Measurements from ENCODE around the gene PTPRG.

PTPRG gene

DNA sequence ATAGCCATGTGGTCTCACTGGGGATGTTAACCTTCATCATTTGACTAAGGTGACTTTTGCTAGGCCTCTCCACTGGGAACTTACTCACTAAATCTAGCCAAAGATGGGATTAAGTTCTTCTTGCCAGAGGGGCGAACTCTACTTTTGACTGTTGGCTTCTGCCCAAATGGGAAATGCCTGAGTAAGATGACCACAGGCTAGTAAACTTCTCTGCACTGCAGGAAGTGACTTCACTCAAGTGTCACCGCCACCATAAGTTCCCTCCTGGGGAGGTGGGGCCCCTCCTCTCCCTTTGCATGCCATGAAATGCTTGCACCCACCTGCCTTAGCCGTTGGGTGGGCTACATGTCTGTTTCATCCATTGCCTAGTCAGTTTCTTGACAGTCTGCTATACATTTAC is 423.6 kb downstream of the PTPRG start:
- TF ChIP-seq, protein P1, sequence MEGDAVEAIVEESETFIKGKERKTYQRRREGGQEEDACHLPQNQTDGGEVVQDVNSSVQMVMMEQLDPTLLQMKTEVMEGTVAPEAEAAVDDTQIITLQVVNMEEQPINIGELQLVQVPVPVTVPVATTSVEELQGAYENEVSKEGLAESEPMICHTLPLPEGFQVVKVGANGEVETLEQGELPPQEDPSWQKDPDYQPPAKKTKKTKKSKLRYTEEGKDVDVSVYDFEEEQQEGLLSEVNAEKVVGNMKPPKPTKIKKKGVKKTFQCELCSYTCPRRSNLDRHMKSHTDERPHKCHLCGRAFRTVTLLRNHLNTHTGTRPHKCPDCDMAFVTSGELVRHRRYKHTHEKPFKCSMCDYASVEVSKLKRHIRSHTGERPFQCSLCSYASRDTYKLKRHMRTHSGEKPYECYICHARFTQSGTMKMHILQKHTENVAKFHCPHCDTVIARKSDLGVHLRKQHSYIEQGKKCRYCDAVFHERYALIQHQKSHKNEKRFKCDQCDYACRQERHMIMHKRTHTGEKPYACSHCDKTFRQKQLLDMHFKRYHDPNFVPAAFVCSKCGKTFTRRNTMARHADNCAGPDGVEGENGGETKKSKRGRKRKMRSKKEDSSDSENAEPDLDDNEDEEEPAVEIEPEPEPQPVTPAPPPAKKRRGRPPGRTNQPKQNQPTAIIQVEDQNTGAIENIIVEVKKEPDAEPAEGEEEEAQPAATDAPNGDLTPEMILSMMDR (IDR thresholded peaks at IDR 0.05; ENCODE audit: insufficient read depth, low read depth, low read length, missing control alignments), result no peak
- peak; percentile 67 for DNase-seq (ENCODE audit: low read depth)
- H3K4me3 ChIP-seq (ENCODE audit: low read length), result no peak overlapping the region

DNA sequence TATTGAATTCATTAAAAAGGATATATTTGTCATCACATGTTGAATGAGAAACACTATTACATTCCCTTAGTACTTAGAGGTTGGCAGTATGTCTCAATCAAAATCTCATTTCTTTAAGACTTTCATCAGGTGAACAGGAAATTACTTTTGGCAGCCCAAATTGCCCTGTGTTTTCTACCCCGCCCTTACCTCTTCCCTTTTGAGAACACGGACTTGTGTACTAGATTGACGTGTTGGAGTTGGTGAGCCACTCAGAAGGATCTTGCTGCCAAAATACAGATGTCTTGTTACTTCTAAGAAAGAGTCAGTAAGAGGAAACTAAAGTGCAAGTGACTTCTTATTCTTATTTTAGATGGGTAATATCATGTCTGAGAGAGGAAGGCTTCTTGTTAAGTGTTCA is 425.1 kb downstream of the PTPRG start:
- TF ChIP-seq, protein P1 (IDR thresholded peaks at IDR 0.05; ENCODE audit: insufficient read depth, low read depth, low read length, missing control alignments), result no peak
- H3K4me3 ChIP-seq (ENCODE audit: low read length), result no peak overlapping the region
- peak; percentile 15 for DNase-seq (ENCODE audit: low read depth)

DNA sequence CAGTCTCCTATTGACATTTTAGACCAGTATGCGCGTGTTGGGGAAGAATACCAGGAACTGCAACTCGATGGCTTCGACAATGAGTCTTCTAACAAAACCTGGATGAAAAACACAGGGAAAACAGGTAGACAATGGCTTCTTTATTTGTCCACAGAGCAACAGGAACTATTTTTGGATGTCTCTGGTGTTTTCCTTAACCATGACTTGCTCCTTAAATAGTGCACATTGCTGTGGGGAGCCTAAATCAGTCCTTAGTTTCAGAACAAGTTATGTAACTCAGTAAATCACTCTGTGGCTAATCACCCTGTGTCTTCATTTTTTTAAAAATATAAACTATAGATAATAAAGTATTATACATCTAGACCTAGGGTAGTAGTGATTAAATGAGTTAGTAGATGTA is 428.3 kb downstream of the PTPRG start:
- TF ChIP-seq, protein P1 (IDR thresholded peaks at IDR 0.05; ENCODE audit: insufficient read depth, low read depth, low read length, missing control alignments), result no peak
- no peak overlapping the region for H3K4me3 ChIP-seq (ENCODE audit: low read length)
- DNase-seq (ENCODE audit: low read depth), result no peak

DNA sequence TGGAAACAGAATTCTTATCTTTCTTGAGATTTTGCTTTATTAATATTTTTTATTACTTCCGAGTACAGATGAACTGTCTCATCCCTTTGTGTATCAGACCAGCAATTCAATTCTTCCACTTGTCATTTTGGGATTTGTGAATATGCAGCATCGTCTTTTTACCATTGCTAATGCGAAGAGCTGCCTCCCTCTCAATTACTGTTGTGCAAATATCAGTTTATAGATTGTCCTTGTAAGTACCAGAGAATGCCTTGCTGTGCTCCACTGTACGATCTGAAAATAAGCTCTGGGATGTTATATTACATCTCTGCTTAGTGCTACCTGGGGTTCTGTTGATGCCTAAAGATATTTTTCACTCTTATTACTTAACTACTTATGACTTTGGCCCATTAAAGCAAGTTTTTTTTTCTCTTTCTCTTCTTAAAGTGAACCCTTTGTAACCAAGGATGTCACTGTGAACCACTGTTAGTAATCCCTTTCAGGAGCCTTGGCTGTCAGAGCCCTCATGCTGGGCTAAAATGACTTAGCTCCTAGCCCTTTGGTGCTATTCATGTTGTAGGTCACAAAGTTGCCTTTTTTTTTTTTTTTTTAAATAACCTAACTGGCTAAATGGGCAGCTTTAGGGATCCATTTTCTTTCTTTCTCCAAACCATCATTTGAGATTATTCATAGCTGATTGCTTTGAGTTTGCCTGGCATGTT is 429.1 kb downstream of the PTPRG start:
- DNase-seq (ENCODE audit: low read depth), result no peak
- no peak overlapping the region for H3K4me3 ChIP-seq (ENCODE audit: low read length)
- TF ChIP-seq, protein P1 (IDR thresholded peaks at IDR 0.05; ENCODE audit: insufficient read depth, low read depth, low read length, missing control alignments), result no peak

DNA sequence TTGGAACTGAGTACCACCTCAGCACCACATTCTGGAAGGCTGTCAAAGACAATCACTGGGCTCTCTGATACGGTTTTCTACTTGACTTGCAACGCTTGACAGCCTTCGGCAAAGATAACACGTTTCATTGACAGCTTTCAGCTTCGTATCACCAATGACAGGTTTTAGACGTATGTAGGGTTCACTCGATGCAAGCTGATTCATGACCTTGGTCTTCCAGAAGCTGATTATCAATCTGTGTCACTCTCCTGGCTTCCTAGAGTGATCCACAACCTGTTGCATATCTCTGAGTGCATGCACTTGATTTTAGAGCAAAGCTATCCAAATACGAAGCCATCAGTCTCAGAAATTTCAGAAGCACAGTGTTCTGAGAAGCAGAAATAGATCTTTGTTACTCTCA is 430.3 kb downstream of the PTPRG start:
- H3K4me3 ChIP-seq (ENCODE audit: low read length), result no peak overlapping the region
- no peak for DNase-seq (ENCODE audit: low read depth)
- TF ChIP-seq, protein P1 (IDR thresholded peaks at IDR 0.05; ENCODE audit: insufficient read depth, low read depth, low read length, missing control alignments), result no peak

DNA sequence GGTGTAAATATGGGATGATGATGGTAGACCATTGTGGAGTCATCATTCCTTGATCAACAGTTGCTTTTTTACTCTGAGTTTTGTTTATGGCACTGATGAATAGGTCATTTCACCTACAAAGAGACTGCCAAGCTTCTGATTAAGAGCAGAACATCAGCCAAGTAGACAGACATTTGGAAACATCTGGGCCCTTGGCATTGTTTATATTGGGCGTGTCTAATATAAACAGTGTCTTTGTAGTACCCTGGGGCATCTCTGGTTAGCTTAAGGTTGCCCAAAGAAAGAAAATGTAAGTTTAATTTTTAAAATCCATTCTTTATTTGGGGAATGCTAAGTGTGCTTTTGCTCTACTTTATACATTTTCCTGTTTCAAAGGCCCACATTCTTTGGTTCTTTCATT is 435.0 kb downstream of the PTPRG start:
- no peak overlapping the region for H3K4me3 ChIP-seq (ENCODE audit: low read length)
- DNase-seq (ENCODE audit: low read depth), result peak; percentile 43
- TF ChIP-seq, protein P1 (IDR thresholded peaks at IDR 0.05; ENCODE audit: insufficient read depth, low read depth, low read length, missing control alignments), result no peak

DNA sequence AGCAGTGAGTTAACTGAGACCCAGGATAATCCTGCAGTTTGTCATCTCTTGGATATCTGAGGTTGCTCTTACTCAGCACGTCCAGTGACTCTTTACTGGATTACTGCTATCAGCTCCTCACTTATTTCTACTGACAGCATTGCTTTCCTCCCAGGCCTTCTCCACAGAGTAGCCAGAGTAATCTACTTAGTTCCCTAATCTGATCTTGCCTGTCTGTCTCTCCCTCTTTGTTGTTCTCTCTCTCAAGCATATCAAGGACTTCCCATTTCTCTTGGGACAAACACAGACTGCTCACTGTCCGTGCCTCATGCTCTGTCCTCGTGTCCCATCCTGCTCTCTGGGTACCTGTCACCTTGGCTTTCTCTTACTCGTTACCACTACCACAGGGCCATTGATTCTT is 435.7 kb downstream of the PTPRG start:
- DNase-seq (ENCODE audit: low read depth), result peak; percentile 3
- no peak overlapping the region for H3K4me3 ChIP-seq (ENCODE audit: low read length)
- TF ChIP-seq, protein P1 (IDR thresholded peaks at IDR 0.05; ENCODE audit: insufficient read depth, low read depth, low read length, missing control alignments), result no peak
